ENCODE measurements around the gene CCNF.

DNA sequence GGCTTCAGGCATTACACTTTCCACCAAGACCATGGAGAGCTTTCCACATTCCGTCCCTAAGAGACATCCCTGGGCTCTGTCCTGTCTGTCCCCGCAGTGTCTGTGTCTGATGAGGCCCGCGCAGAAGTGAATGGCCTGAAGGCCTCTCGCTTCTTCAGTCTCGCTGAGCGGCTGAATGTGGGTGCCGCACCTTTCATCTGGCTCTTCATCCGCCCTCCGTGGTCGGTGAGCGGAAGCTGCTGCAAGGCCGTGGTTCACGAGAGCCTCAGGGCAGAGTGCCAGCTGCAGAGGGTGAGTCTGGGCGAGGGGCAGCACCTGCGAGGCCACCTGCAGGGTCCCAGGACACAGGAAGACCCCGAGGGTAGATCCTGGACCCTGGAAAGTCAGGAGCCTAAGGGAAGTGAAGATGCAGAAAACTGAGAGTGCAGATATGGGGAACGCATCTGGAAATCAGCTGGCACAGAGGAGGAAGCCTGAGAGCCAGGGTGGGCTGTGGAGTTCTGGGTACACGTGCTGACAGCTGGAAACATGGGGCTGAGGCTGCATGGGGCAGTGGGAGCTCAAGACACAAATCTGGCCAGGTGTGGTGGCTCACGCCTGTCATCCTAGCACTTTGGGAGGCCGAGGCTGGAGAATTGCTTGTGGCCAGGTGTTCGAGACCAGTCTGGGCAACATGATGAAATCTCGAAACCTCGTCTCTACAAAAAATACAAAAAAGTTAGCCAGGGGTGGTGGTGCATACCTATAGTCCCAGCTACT lies 8.0 kb downstream of the CCNF start:
- TF ChIP-seq, protein P1, sequence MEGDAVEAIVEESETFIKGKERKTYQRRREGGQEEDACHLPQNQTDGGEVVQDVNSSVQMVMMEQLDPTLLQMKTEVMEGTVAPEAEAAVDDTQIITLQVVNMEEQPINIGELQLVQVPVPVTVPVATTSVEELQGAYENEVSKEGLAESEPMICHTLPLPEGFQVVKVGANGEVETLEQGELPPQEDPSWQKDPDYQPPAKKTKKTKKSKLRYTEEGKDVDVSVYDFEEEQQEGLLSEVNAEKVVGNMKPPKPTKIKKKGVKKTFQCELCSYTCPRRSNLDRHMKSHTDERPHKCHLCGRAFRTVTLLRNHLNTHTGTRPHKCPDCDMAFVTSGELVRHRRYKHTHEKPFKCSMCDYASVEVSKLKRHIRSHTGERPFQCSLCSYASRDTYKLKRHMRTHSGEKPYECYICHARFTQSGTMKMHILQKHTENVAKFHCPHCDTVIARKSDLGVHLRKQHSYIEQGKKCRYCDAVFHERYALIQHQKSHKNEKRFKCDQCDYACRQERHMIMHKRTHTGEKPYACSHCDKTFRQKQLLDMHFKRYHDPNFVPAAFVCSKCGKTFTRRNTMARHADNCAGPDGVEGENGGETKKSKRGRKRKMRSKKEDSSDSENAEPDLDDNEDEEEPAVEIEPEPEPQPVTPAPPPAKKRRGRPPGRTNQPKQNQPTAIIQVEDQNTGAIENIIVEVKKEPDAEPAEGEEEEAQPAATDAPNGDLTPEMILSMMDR (IDR thresholded peaks at IDR 0.05): no peak
- TF ChIP-seq POLR2AphosphoS5 (IDR thresholded peaks at IDR 0.05; ENCODE audit: low read depth, low read length): no peak
- TF ChIP-seq, protein P2, sequence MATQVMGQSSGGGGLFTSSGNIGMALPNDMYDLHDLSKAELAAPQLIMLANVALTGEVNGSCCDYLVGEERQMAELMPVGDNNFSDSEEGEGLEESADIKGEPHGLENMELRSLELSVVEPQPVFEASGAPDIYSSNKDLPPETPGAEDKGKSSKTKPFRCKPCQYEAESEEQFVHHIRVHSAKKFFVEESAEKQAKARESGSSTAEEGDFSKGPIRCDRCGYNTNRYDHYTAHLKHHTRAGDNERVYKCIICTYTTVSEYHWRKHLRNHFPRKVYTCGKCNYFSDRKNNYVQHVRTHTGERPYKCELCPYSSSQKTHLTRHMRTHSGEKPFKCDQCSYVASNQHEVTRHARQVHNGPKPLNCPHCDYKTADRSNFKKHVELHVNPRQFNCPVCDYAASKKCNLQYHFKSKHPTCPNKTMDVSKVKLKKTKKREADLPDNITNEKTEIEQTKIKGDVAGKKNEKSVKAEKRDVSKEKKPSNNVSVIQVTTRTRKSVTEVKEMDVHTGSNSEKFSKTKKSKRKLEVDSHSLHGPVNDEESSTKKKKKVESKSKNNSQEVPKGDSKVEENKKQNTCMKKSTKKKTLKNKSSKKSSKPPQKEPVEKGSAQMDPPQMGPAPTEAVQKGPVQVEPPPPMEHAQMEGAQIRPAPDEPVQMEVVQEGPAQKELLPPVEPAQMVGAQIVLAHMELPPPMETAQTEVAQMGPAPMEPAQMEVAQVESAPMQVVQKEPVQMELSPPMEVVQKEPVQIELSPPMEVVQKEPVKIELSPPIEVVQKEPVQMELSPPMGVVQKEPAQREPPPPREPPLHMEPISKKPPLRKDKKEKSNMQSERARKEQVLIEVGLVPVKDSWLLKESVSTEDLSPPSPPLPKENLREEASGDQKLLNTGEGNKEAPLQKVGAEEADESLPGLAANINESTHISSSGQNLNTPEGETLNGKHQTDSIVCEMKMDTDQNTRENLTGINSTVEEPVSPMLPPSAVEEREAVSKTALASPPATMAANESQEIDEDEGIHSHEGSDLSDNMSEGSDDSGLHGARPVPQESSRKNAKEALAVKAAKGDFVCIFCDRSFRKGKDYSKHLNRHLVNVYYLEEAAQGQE (IDR thresholded peaks at IDR 0.05; ENCODE audit: insufficient read depth in 1 of 2, low read depth in 2 of 2, low read length in 1 of 2): no peak

All from Panc1 (cell line).